NCI-H2171 treated with DMSO at 0.1 percent for 48 hours (cell line): ENCODE data around the gene SCYGR5.
"Not testable (repeated sequence)": the region's sequence is repeated elsewhere in the genome, so short reads cannot be mapped to it uniquely, and the experiment has no call there.

Source experiments
- DNase-seq: peaks from one replicate; lab custom pipeline; 2025; lab: John Stamatoyannopoulos, UW

The SCYGR5 gene

DNA sequence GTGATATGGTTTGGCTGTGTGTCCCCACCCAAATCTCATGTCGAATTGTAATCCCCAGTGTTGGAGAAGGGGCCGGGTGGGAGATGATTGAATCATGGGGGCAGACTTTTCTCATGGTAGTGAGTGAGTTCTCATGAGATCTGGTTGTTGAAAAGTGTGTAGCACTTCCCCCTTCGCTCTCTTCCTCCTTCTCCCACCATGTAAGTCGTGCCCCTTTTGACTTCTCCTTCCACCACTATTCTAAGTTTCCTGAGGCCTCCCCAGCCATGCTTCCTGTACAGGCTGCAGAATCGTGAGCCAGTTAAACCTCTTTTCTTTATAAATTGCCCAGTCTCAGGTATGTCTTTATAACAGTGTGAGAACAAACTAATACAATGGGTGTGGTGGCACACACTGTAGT is 7.0 kb downstream of the SCYGR5 start:
- DNase-seq, result not testable (repeated sequence)

DNA sequence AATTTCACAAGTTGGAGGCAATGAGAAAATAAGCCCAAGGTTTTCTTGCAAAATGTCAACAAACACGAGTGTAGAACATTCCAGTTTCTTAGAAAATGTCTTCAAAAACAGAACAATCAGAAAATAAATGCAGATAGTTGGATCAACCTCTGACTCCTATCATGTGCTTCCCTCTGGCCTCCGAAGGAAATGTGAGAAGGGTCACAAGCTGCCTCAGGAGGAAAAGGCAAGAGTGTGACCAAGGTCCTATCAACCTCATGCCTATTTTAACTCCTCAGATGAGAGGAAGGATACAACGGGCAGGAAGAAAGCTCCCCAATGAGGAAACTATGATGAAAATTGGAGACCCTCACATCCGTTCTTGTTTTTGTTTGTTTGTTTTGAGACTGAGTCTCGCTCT is 7.9 kb downstream of the SCYGR5 start:
- no peak for DNase-seq

GRCh38 chr2:227677928-227678327 is 11.3 kb downstream of the SCYGR5 start:
- no peak for DNase-seq

- DNase-seq, result no peak
Measured at GRCh38 chr2:227684258-227684657, 17.7 kb downstream of the SCYGR5 start.

DNA sequence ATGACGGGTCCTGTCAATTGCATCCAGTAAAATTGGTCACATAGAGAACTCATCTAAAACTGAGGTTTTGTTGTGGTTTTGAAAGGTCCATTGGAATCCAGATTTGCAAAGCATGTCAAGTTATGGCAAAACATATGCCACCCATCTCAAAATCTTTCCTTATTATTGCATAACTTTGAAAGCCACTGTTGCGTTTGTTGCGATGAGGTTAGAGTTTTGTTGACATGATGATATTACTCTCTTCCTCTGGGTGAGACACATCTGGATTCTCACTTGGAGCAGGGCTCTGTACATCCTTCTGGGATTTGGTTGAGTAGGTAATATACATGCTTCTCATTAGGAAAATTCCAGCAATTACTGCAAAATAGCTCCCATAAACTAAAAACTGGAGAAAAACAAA is 20.6 kb downstream of the SCYGR5 start:
- DNase-seq, result no peak

DNA sequence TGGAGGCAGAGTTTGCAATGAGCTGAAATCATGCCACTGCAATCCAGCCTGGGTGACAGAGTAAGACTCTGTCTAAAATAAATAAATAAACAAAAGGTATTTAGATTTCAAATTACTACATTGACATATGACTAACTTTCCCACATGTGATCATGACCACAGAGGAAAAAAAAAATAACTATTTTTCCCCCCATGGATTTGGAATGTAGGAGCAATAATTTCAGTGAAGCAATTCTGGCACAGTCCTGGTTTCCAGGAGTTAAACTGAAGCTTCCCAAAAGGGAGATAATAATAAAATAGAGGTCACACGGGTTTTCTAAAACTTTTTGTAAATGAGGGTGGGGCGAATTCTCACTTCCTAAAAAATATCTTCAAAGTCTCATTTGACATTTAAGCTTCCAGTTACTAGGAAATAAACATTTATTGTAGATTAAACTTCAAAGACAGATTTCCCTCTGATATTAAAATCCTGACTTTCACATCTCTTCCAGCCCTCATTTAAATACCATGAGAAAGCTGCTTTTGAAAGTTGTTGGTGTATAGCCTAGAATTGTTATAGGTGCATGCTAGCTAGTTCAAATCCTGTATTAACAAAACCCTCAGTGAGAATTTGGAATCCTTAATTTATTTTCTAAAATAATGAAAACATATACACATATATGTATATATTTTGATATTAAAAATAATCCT is 30.5 kb downstream of the SCYGR5 start:
- DNase-seq, result no peak

GRCh38 chr2:227701556-227701955 is 35.0 kb downstream of the SCYGR5 start:
- no peak for DNase-seq

- DNase-seq, result no peak
Measured at GRCh38 chr2:227703280-227703732, 36.7 kb downstream of the SCYGR5 start.

DNA sequence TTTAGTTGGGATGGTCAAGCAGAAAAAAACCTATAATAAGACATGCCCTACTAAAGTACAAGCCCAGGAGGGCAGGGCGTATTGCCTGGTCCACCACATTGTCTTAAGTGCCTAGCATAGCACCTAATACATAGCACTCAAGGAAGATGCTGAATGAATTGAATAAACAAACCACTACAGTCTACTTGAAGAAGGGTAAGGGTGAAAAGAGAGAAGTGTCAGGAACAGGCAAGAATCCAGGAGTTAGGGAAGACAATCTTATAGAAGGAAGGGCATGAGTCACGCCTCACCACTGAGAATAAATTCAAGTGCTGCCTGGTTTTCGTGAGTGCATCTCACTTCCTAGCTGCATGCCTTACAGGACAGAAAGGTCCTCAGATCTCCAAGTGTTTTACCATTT is 37.4 kb downstream of the SCYGR5 start:
- DNase-seq, result no peak

- no peak for DNase-seq
Measured at GRCh38 chr2:227706859-227707258, 40.3 kb downstream of the SCYGR5 start.

DNA sequence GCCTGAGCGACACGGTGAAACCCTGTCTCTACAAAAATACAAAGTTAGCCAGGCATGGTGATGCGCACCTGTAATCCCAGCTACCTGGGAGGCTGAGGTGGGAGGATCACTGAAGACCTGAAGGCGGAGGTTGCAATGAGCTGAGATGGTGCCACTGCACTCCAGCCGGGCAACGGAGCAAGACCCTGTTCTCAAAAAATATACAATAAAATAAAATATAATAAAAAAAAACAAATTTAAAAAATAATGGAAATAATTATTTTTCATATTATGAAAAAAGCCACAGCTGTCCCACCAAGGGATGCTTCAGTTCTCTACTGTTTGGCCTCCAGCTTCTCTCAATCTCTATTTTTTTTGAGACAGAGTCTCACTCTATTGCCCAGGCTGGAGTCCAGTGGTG is 40.8 kb downstream of the SCYGR5 start:
- DNase-seq, result no peak

DNA sequence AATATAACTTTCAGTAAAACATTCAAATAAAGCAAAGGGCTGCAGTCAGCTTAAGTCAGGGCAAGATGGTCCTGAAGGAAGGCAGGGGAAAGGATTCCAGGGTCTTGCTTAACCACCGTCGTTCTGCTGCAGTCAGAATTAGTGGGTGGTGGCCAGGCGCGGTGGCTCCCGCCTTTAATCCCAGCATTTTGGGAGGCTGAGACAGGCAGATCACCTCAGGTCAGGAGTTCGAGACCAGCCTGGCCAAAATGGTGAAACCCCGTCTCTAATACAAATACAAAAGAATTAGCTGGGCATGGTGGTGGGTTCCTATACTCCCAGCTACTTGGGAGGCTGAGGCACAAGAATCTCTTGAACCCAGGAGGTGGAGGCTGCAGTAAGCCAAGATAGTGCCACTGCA is 44.4 kb downstream of the SCYGR5 start:
- DNase-seq, result no peak

DNA sequence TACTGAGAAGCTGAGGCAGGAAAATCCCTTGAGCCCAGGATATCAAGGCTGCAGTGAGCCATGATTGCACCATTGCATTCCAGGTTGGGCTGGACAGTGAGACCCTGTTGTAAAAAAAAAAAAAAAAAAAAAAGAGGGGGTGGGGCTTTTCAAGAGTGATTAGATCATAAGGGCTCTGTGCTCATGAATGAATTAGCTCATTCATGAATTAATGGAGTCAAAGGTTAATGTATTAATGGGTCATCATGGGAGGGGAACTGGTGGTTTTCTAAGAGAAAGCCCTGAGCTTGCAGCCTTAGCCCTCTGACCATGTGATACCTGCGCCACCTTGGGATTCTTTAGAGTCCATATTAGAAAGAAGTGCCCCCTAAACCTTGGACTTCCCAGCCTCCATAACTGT is 46.7 kb downstream of the SCYGR5 start:
- DNase-seq, result no peak

GRCh38 chr2:227716501-227716900 is 49.9 kb downstream of the SCYGR5 start:
- no peak for DNase-seq
